ENCODE measurements around the gene PAGE2B. TPM values are rescaled to one million over a fixed set of nuclear protein-coding genes. Genes with fewer than 3 reads are reported as not detected.
"Not testable (repeated sequence)": the region's sequence is repeated elsewhere in the genome, so short reads cannot be mapped to it uniquely, and the experiment has no call there.

Gene PAGE2B
- total and polyA plus RNA-seq, 12 donors = not detected

DNA sequence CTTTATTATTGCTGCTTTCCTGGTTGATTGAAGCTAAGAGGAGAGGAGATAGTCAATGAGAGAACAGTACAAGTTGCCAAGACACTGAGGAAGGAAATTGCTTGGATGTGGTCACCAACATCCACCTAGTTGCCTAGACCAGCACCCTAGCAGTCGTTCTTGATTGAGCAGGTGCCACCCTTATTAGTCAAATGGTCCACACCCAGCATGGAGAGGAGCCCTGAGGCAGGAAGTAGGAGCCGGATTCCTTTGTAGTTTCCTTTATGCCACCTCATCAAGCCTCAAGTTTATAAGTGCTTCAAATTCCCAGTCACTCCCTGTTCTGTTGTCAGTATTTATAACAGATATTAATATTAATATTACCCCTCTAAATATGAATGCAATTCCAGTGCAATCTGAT, 33.1 kb downstream of the PAGE2B start:
- no peaks in the 10 kb centered on the region for H3K36me3 ChIP-seq
- H3K27ac ChIP-seq = no peak overlapping the region
- intact Hi-C loops (cut with DNase I) = no loop called here
- DNase-seq (no peak), ATAC-seq (no peak)
- no peak for TF ChIP-seq CTCF (IDR thresholded peaks at IDR 0.05)
- no peaks in the 10 kb centered on the region for H3K4me1 ChIP-seq
- 55 to 80% methylated on average over 1 to 2 of the region's 2 CpGs for WGBS, 2 donors
- H3K27me3 ChIP-seq = no peaks in the 10 kb centered on the region
- no peak overlapping the region for H3K4me3 ChIP-seq
- H3K9me3 ChIP-seq = no peaks in the 10 kb centered on the region

DNA sequence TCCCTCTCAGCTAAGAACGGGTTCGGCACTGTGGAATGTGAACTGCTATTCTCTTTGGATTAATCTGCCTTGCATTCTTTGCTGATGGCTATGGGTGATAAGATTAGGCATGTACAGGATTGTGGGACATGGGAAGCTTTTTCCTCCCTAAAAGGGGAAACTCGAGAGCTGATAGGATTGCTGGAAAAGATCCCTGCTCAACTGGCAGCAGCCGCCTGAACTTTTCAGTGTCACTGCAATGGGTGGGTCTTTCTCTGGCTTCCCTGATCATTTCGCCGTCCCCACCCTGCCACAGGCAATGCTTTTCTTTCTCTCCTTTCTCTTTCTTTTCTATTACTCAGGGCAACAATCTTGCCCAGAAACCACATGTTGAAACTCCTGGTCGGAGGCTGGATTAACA, 34.5 kb downstream of the PAGE2B start:
- intact Hi-C loops (cut with DNase I) = no loop called here
- Histone ChIP-seq H3K36me3 (no peaks in the 10 kb centered on the region), H3K4me1 (no peaks in the 10 kb centered on the region), H3K27me3 (peaks cover 0 to 5% (median 0%) of the 10 kb centered on the region in 7 donors), H3K27ac (peak overlapping the region in 1 of 10 donors; percentile 1), H3K4me3 (no peak overlapping the region), H3K9me3 (no peaks in the 10 kb centered on the region)
- ATAC-seq (no peak), DNase-seq (no peak)
- WGBS, 2 donors = 52 to 56% methylated on average over 6 of the region's 7 CpGs
- TF ChIP-seq CTCF (IDR thresholded peaks at IDR 0.05) = no peak

DNA sequence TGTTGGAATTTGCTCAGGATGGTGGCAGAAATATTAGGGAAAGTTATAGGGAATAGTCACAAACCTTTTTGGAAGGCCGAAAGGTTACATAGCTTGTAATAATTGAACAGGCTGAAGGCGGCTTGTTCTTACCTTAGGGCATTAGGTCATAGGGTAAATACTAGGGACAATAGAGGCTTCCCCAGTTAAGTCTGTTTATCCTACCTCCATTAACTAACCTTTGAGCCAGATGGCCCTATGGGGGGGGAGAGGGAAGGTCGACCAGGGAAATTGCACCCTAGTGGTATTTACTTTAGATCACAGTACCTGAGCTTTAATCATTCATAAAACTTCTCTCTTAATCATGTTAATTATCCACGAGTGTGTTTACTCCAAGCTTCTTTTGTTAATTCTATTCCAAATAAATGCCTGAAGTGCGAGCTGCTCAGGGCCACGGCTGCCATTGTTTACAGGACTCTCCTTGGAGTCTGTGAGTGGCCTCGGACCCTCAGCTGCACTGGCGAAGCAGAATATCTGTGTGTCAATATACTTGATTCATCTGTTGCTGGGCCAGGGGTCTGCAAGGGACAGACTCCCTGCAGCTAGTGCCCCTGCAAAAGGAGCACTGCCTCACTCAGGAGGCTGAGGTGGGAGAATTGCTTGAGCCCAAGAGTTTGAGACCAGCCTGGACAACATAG, 36.9 kb downstream of the PAGE2B start:
- H3K4me3 ChIP-seq = no peak overlapping the region
- TF ChIP-seq CTCF (IDR thresholded peaks at IDR 0.05) = no peak
- ATAC-seq (no peak), DNase-seq (no peak)
- H3K27ac ChIP-seq = no peak overlapping the region
- H3K4me1 ChIP-seq = no peaks in the 10 kb centered on the region
- no peaks in the 10 kb centered on the region for H3K36me3 ChIP-seq
- H3K9me3 ChIP-seq = no peaks in the 10 kb centered on the region
- intact Hi-C loops (cut with DNase I) = no loop called here
- 82 to 85% methylated on average over 8 of the region's 8 CpGs for WGBS, 2 donors
- peaks cover 0 to 16% (median 0%) of the 10 kb centered on the region in 7 donors for H3K27me3 ChIP-seq

GRCh38 chrX:55116589-55116988, 41.8 kb downstream of the PAGE2B start:
- H3K4me1 ChIP-seq; H3K4me3 ChIP-seq; H3K27ac ChIP-seq; intact Hi-C loops (cut with DNase I); H3K9me3 ChIP-seq; DNase-seq; H3K36me3 ChIP-seq; ATAC-seq: not testable (repeated sequence)
- 18 to 41% methylated on average over 7 of the region's 7 CpGs for WGBS, 2 donors
- H3K27me3 ChIP-seq = peaks cover 0 to 39% (median 0%) of the 10 kb centered on the region in 7 donors

DNA sequence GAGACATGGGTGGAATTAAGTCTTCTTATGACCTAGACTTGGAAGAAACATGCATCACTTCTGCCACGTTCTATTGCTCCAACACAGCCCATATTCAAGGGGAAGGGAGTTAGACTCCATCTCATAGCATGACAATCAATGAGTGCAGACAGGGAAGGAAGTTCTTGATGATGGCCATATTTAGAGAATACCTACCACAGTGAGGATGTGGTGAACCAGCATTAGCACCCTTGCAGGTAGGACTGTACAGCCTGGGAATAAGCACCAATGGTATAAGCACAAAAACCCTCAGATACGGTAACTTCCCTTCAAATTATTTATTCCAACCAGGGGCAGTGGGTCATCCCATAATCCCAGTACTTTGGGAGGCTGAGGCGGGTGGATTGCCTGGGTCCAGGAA, 43.7 kb downstream of the PAGE2B start:
- Histone ChIP-seq H3K4me1 (no peaks in the 10 kb centered on the region), H3K27ac (no peak overlapping the region), H3K4me3 (no peak overlapping the region), H3K27me3 (peaks cover 0 to 54% (median 0%) of the 10 kb centered on the region in 7 donors), H3K9me3 (no peaks in the 10 kb centered on the region), H3K36me3 (no peaks in the 10 kb centered on the region)
- TF ChIP-seq CTCF (IDR thresholded peaks at IDR 0.05) = no peak
- ATAC-seq = no peak
- no peak for DNase-seq
- intact Hi-C loops (cut with DNase I) = no loop called here
- 93 to 95% methylated on average over 3 of the region's 3 CpGs for WGBS, 2 donors
